Tibial artery (tissue), 4 donors: ENCODE data around the gene PYGB.

ENCODE experiments used
- DNase-seq, 2 donors: peaks; one replicate each; pipeline ENCODE4 v3.0.0-alpha.2; 2019
- H3K27ac ChIP-seq, 2 donors: fragments of 200-600 bp; sonication (generic) in 1 of 2; 1 replicate in 1 of 2; 2 replicates in 1 of 2; pipeline ENCODE4 v1.5.1; 2018 to 2019; ENCODE audit warnings: mild to moderate bottlenecking in 1 of 2
- H3K27me3 ChIP-seq, 2 donors: fragments of 200-600 bp; sonication (generic) in 1 of 2; one replicate each; pipeline versions ENCODE4 v1.5.1 to v1.6.0; 2016 to 2019
- H3K36me3 ChIP-seq, 3 donors: fragments of 200-600 bp; sonication (generic) in 2 of 3; one replicate each; pipeline ENCODE4 v1.5.1; 2016 to 2019; ENCODE audit warnings: mild to moderate bottlenecking in 2 of 3
- H3K4me1 ChIP-seq, 4 donors: fragments of 200-600 bp; sonication (generic) in 2 of 4; 1 replicate in 3 of 4; 2 replicates in 1 of 4; pipeline ENCODE4 v1.5.1; 2016 to 2019
- H3K4me3 ChIP-seq, 2 donors: fragments of 200-600 bp; sonication (generic) in 1 of 2; 1 replicate in 1 of 2; 2 replicates in 1 of 2; pipeline ENCODE4 v1.5.1; 2018 to 2019; ENCODE audit warnings: mild to moderate bottlenecking in 2 of 2
- H3K9me3 ChIP-seq, 3 donors: fragments of 200-600 bp; sonication (generic) in 1 of 3; one replicate each; pipeline ENCODE4 v1.5.1; 2016 to 2019
- CTCF ChIP-seq, 2 experiments: fragments of 200-600 bp in 1 of 2; fragments of 450-650 bp in 1 of 2; IDR thresholded peaks; one replicate each; pipeline ENCODE4 v1.5.1; 2017 to 2019; ENCODE audit warnings: antibody characterized with exemption in 2 of 2, mild to moderate bottlenecking in 1 of 2, moderate library complexity in 1 of 2
- intact Hi-C: fragments of 100-400 bp; cut with DNase I; formaldehyde crosslinking; loops from one replicate; pipeline ENCODE4 v1.15.0; 2023; ENCODE audit warnings: low total_unique reads

The PYGB gene

DNA sequence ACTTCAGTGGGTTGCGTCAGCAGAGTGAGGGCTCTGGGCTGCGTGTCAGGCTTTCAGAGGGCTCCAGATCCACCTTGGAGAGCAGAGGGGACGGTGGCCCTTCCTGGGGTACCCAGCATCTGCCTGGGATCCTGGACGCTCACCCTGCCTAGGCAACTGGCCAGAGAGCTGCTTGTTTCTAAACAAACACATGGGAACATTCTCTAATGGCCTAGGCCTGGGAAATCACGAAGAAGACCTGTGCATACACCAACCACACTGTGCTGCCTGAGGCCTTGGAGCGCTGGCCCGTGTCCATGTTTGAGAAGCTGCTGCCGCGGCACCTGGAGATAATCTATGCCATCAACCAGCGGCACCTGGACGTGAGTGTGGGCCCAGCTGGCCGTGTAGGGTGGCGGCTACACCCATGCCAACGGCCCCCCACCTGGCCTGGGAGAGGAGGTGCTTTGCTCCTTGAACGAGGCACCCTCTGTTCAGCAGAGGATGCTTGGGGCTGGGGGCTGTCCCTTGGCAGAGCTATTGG, 32.2 kb downstream of the PYGB start:
- H3K4me1 ChIP-seq = peaks cover 0 to 10% (median 0%) of the 10 kb centered on the region in 4 donors
- DNase-seq = peak; percentile 15 to 58
- intact Hi-C loops = no loop called here
- H3K27me3 ChIP-seq = no peaks in the 10 kb centered on the region
- no peaks in the 10 kb centered on the region for H3K9me3 ChIP-seq
- no peak overlapping the region for H3K27ac ChIP-seq
- peaks cover 92 to 100% (median 97%) of the 10 kb centered on the region in 3 donors for H3K36me3 ChIP-seq
- no peak for TF ChIP-seq CTCF (IDR thresholded peaks at IDR 0.05)
- H3K4me3 ChIP-seq = no peak overlapping the region

DNA sequence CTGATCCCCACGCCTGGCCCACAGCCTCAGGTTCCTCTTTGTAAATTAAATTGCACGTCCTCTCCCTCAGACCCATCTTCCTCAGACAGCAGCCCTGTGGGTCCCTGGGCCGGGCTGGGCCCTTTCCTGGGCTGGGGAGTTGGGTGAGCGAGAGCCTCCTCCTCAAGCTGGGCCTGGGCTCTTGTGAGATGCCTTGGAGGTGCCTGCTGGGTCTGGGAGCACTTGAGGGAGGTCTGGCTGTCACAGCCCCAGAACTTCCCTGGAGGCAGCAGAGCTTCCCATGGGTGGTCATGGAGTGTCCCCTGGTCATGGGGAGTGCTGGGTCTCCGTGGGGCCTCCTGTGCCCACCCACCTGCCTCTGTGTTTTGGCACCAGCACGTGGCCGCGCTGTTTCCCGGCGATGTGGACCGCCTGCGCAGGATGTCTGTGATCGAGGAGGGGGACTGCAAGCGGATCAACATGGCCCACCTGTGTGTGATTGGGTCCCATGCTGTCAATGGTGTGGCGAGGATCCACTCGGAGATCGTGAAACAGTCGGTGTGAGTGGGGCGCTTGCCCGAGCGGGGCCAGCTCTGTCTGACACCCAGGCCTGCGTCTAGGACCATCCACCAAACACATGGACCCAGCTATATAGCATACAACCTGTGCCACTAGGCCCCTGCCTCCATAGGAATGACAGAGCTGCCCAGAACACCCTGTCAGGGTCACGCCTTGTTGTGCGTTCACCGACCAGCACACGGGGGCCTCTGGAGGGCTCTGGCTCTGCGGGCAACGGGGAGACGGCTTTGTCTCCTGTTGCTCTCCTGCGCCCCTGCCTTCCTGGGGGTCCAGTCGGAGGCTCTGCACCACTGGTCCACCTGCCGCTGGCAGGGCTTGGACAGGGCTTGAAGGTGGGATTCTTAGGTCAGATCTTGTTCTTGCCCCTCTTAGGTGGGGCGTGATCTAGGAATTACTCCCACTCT, 33.0 kb downstream of the PYGB start:
- Histone ChIP-seq H3K4me1 (peaks cover 0 to 10% (median 0%) of the 10 kb centered on the region in 4 donors), H3K9me3 (no peaks in the 10 kb centered on the region), H3K27me3 (no peaks in the 10 kb centered on the region), H3K27ac (no peak overlapping the region), H3K36me3 (peaks cover 92 to 100% (median 97%) of the 10 kb centered on the region in 3 donors), H3K4me3 (no peak overlapping the region)
- DNase-seq = peak; percentile 19 to 57
- intact Hi-C loops = no loop called here
- TF ChIP-seq CTCF (IDR thresholded peaks at IDR 0.05) = no peak

DNA sequence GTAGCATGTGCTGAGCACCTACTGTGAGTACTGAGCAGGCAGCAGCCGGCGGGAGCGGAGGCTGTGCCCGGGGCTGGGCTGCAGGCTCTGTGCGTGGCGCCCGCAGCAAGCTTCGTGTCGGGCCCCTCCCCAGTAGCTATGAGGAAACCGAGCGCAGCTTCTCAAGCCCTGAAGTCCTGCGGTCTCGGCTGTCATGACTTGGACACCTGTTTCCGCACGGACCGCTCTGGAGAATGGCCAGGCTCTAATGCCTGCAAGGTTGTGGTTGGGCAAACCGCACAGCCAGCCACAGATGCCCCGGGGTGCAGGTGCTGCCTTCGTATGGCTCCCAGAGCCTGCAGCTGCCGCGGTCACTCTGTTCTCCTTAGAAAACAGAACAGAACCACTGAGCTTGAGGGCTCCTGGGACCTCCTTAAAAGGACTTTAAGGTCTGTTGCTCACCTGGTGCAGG, 33.7 kb downstream of the PYGB start:
- Histone ChIP-seq H3K36me3 (peaks cover 97 to 100% (median 98%) of the 10 kb centered on the region in 3 donors), H3K9me3 (no peaks in the 10 kb centered on the region), H3K4me3 (no peak overlapping the region), H3K27ac (no peak overlapping the region), H3K4me1 (peaks cover 0 to 10% (median 0%) of the 10 kb centered on the region in 4 donors), H3K27me3 (no peaks in the 10 kb centered on the region)
- TF ChIP-seq CTCF (IDR thresholded peaks at IDR 0.05) = no peak
- intact Hi-C loops = no loop called here
- DNase-seq = peak; percentile 16 to 52

- peak; percentile 11 to 67 for DNase-seq
- Histone ChIP-seq H3K4me1 (peaks cover 0 to 10% (median 0%) of the 10 kb centered on the region in 4 donors), H3K4me3 (no peak overlapping the region), H3K27me3 (no peaks in the 10 kb centered on the region), H3K36me3 (peaks cover 97 to 100% (median 99%) of the 10 kb centered on the region in 3 donors), H3K9me3 (no peaks in the 10 kb centered on the region), H3K27ac (no peak overlapping the region)
- intact Hi-C loops = no loop called here
- TF ChIP-seq CTCF (IDR thresholded peaks at IDR 0.05) = no peak
Measured at GRCh38 chr20:25282034-25282781, 34.3 kb downstream of the PYGB start.

DNA sequence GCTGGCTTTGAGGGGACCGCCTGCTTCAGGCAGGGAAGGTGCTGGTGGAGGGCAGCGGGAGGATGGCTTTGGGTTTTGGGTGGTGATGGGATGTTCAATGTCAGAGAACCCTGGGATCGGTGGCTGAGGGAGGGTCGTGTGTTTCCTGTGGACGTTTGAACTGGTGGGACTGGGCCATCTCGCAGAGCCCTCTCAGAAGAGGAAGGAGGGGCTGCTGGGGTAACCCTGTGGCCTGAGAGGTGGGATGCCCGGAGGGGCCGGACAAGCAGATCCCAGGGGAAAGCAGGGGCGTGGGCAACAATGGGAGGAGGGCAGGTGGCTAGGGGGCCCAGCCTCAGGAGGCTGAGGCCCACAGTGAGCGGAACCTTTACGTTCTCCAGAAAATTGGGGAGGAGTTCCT, 34.9 kb downstream of the PYGB start:
- DNase-seq = peak in 1 of 2 donors; percentile 15

More for the DNA sequence above, 34.9 kb downstream of the PYGB start:
- no peaks in the 10 kb centered on the region for H3K9me3 ChIP-seq
- H3K36me3 ChIP-seq = peaks cover 97 to 100% (median 98%) of the 10 kb centered on the region in 3 donors
- no peaks in the 10 kb centered on the region for H3K27me3 ChIP-seq
- intact Hi-C loops = no loop called here
- H3K4me1 ChIP-seq = peaks cover 0 to 10% (median 0%) of the 10 kb centered on the region in 4 donors
- TF ChIP-seq CTCF (IDR thresholded peaks at IDR 0.05) = no peak
- H3K27ac ChIP-seq = no peak overlapping the region
- no peak overlapping the region for H3K4me3 ChIP-seq
